GM12878 (cell line): ENCODE measurements around the gene HOGA1. TPM values are rescaled to one million over a fixed set of nuclear protein-coding genes. Genes with fewer than 3 reads are reported as not detected.

ENCODE experiments used
- ATAC-seq: fragments of 200-7000 bp; cut with Tn5 transposase; 3 replicates; pipeline ENCODE4 v1.9.1; 2020; ENCODE audit warnings: mild to moderate bottlenecking, moderate library complexity
- BruUV-seq: library from RNA; stranded (reverse); fragments of 400-500 nt; replicated peaks from 2 replicates; lab custom pipeline; 2021; lab: Mats Ljungman, UMichigan
- CTCF ChIA-PET: fragments of 300-600 bp; sonication (Branson Sonifier 250); formaldehyde crosslinking; extraction: SDS; loops from one replicate; lab custom pipeline; 2021; ENCODE audit warnings: inconsistent platforms; lab: Yijun Ruan, JAX
- POLR2A ChIA-PET: fragments of 350-600 bp; formaldehyde crosslinking; extraction: SDS; loops from one replicate; lab custom pipeline; 2021; ENCODE audit warnings: inconsistent platforms; lab: Charles Lee
- RAD21 ChIA-PET: fragments of 300-600 bp; sonication (Branson Sonifier 250); formaldehyde crosslinking; loops from one replicate; lab custom pipeline; 2023; ENCODE audit warnings: antibody characterized with exemption; ENCODE audit not compliant: unreplicated experiment; lab: Charles Lee
- SMC1A ChIA-PET: fragments of 300-600 bp; sonication (Branson Sonifier 250); formaldehyde crosslinking; loops from one replicate; lab custom pipeline; 2023; ENCODE audit not compliant: unreplicated experiment, uncharacterized antibody; lab: Charles Lee
- DNase-seq: peaks from one replicate; pipeline ENCODE4 v3.0.0-alpha.2; 2011; ENCODE audit warnings: low read depth, low spot score
- FAIRE-seq: peaks from 3 replicates; lab custom pipeline; 2011; peaks lifted over from hg19 to GRCh38; lab: Jason Lieb, UNC
- H2AFZ ChIP-seq: 2 replicates; pipeline ENCODE4 v1.6.0; 2011; ENCODE audit warnings: low read depth, low read length, control low read depth; ENCODE audit not compliant: control insufficient read depth
- H3K27ac ChIP-seq: 2 replicates; pipeline ENCODE4 v1.5.1; 2011; ENCODE audit warnings: control low read depth; ENCODE audit not compliant: control insufficient read depth, insufficient read depth
- H3K27me3 ChIP-seq, 2 experiments: replicated peaks in 1 of 2; 2 replicates each; pipeline versions ENCODE4 v1.6.0 to v1.6.1; 2011; ENCODE audit warnings: low read length in 1 of 2; ENCODE audit not compliant: control insufficient read depth in 2 of 2, insufficient read depth in 2 of 2
- H3K36me3 ChIP-seq, 2 experiments: 2 replicates each; pipeline ENCODE4 v1.5.1; 2011; ENCODE audit warnings: low read length in 1 of 2; ENCODE audit not compliant: control insufficient read depth in 2 of 2, insufficient read depth in 2 of 2
- H3K4me1 ChIP-seq: 2 replicates; pipeline ENCODE4 v1.6.1; 2011; ENCODE audit warnings: mild to moderate bottlenecking, low read length, moderate library complexity, mixed read lengths; ENCODE audit not compliant: control insufficient read depth, insufficient read depth
- H3K4me2 ChIP-seq: 2 replicates; pipeline ENCODE4 v1.6.0; 2011; ENCODE audit warnings: control low read depth; ENCODE audit not compliant: control insufficient read depth, insufficient read depth
- H3K4me3 ChIP-seq: fragments of 200-600 bp; sonication (generic); 2 replicates; pipeline ENCODE4 v1.5.1; 2016
- H3K79me2 ChIP-seq: 2 replicates; pipeline ENCODE4 v1.6.0; 2011; ENCODE audit warnings: low read length; ENCODE audit not compliant: control insufficient read depth, insufficient read depth
- H3K9ac ChIP-seq: 2 replicates; pipeline ENCODE4 v1.8.0; 2011; ENCODE audit warnings: low read length, control low read depth, mixed read lengths; ENCODE audit not compliant: control insufficient read depth, insufficient read depth
- H3K9me3 ChIP-seq: replicated peaks from 3 replicates; pipeline ENCODE4 v1.5.1; 2011; ENCODE audit warnings: mild to moderate bottlenecking, low read length; ENCODE audit not compliant: control insufficient read depth, insufficient read depth
- H4K20me1 ChIP-seq: 2 replicates; pipeline ENCODE4 v1.6.0; 2011; ENCODE audit not compliant: control insufficient read depth, insufficient read depth
- DPF2 ChIP-seq: fragments of 450-650 bp; IDR thresholded peaks from 2 replicates; pipeline ENCODE4 v1.6.1; 2017; ENCODE audit warnings: mild to moderate bottlenecking
- KDM1A ChIP-seq: fragments of 200-600 bp; sonication (generic); IDR thresholded peaks from 2 replicates; pipeline ENCODE4 v1.6.1; 2016; ENCODE audit warnings: borderline replicate concordance
- LARP7 ChIP-seq: fragments of 450-650 bp; IDR thresholded peaks from 2 replicates; pipeline ENCODE4 v1.6.1; 2017; ENCODE audit warnings: mild to moderate bottlenecking
- POLR2AphosphoS5 ChIP-seq: IDR thresholded peaks from 2 replicates; pipeline ENCODE4 v1.6.1; 2011; ENCODE audit warnings: mild to moderate bottlenecking, low read length, inconsistent platforms
- SPI1 ChIP-seq: IDR thresholded peaks from 2 replicates; pipeline ENCODE4 v1.6.1; 2011; ENCODE audit warnings: low read depth, mild to moderate bottlenecking, low read length, moderate library complexity, borderline replicate concordance; ENCODE audit not compliant: insufficient read depth
- WGBS: methylation state at CpG from one replicate; pipeline ENCODE4 v1.1.6; 2016; ENCODE audit warnings: low lambda C conversion rate; ENCODE audit not compliant: insufficient replicate concordance, insufficient coverage; ENCODE audit errors: missing lambda C conversion rate; 5-methylcytosine and 5-hydroxymethylcytosine counted together
- in situ Hi-C: fragments of 300-500 bp; cut with MboI; formaldehyde crosslinking; loops from 9 replicates; pipeline ENCODE4 v1.14.3; 2018; ENCODE audit warnings: mixed read lengths
- intact Hi-C: fragments of 100-400 bp; cut with micrococcal nuclease; formaldehyde crosslinking; loops from one replicate; pipeline ENCODE4 v1.14.2; 2022; ENCODE audit not compliant: unreplicated experiment
- polyA plus RNA-seq, 11 experiments: library from polyadenylated mRNA; depleted of rRNA in 4 of 11; unstranded in 6 of 11; stranded (reverse) in 5 of 11; fragments of >200 nt; fragmentation: Nextera tagmentation in 4 of 11; fragmentation: Illumina TruSeq in 1 of 11; extraction: Ambion mirVana in 4 of 11; extraction: Trizol in 1 of 11; gene quantifications; 1 replicate in 1 of 11; 2 replicates in 10 of 11; pipeline versions ENCODE4 v1.2.1 to v1.2.3, GENCODE V29; 2011 to 2016; ENCODE audit warnings: inconsistent platforms in 2 of 11, missing spikeins in 2 of 11, low read depth in 1 of 11
- total RNA-seq, 4 experiments: library from RNA; depleted of rRNA in 3 of 4; stranded (reverse); fragments of >200 nt in 3 of 4; fragmentation: Illumina TruSeq in 1 of 4; extraction: Trizol in 1 of 4; gene quantifications; 2 replicates each; pipeline versions ENCODE4 v1.2.1 to v1.2.3, GENCODE V29; 2013 to 2021
- TF ChIP-seq, protein P1 (sequence below): fragments of 450-650 bp; formaldehyde crosslinking; IDR thresholded peaks from 2 replicates; pipeline ENCODE4 v1.4.0; 2022; ENCODE audit warnings: mild to moderate bottlenecking, moderate library complexity
- TF ChIP-seq, protein P2 (sequence below): fragments of 150-350 bp; IDR thresholded peaks from 2 replicates; pipeline ENCODE4 v1.6.1; 2014; ENCODE audit warnings: mild to moderate bottlenecking, low read depth, low read length

The HOGA1 gene
- total and polyA plus RNA-seq, 10 of the 15 experiments (the other 5 are each of a cell fraction or from before 2014, with no cell fraction given), result 0.01 to 0.19 (median 0.06) TPM; not detected in 6

- in situ Hi-C loops (no loop called here), intact Hi-C loops (no loop called here)
- ChIA-PET RAD21 (no interaction called here), CTCF (interaction anchor here (1.2 kb wide), 1 partner anchor 13 kb away, joined by 3 read pairs; no protein-coding TSS in a partner anchor), POLR2A (no interaction called here), SMC1A (interaction anchor here (0.8 kb wide), 1 partner anchor 44 kb away, joined by 3 read pairs; no protein-coding TSS in a partner anchor)
- no peaks in the 10 kb centered on the region for H3K9me3 ChIP-seq
- DNase-seq (no peak), ATAC-seq (no peak), FAIRE-seq (no peak)
- H3K4me1 ChIP-seq, result peaks cover 6% of the 10 kb centered on the region; the same call in 1 of the 2 replicates
- no TSS peak for BruUV-seq
- H3K27ac ChIP-seq, result no peak overlapping the region
- no peaks in the 10 kb centered on the region for H4K20me1 ChIP-seq
- no peaks in the 10 kb centered on the region for H3K79me2 ChIP-seq
- no peaks in the 10 kb centered on the region for H3K36me3 ChIP-seq
- H3K4me2 ChIP-seq, result no peak overlapping the region
- H3K27me3 ChIP-seq, result no peaks in the 10 kb centered on the region; a peak in 1 of 4 replicates
- no peak overlapping the region for H3K4me3 ChIP-seq
- no peak overlapping the region for H3K9ac ChIP-seq
- no peak overlapping the region for H2AFZ ChIP-seq
- no peak for TF ChIP-seq LARP7
- no peak for TF ChIP-seq DPF2
- TF ChIP-seq POLR2AphosphoS5, result no peak
- TF ChIP-seq, protein P1, sequence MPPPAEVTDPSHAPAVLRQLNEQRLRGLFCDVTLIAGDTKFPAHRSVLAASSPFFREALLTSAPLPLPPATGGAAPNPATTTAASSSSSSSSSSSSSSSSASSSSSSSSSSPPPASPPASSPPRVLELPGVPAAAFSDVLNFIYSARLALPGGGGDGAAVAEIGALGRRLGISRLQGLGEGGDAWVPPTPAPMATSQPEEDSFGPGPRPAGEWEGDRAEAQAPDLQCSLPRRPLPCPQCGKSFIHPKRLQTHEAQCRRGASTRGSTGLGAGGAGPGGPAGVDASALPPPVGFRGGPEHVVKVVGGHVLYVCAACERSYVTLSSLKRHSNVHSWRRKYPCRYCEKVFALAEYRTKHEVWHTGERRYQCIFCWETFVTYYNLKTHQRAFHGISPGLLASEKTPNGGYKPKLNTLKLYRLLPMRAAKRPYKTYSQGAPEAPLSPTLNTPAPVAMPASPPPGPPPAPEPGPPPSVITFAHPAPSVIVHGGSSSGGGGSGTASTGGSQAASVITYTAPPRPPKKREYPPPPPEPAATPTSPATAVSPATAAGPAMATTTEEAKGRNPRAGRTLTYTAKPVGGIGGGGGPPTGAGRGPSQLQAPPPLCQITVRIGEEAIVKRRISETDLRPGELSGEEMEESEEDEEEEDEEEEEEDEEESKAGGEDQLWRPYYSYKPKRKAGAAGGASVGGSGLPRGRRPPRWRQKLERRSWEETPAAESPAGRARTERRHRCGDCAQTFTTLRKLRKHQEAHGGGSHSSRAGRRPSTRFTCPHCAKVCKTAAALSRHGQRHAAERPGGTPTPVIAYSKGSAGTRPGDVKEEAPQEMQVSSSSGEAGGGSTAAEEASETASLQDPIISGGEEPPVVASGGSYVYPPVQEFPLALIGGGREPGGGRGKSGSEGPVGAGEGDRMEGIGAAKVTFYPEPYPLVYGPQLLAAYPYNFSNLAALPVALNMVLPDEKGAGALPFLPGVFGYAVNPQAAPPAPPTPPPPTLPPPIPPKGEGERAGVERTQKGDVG (CRISPR knock-in tag), result no peak
- TF ChIP-seq, protein P2, sequence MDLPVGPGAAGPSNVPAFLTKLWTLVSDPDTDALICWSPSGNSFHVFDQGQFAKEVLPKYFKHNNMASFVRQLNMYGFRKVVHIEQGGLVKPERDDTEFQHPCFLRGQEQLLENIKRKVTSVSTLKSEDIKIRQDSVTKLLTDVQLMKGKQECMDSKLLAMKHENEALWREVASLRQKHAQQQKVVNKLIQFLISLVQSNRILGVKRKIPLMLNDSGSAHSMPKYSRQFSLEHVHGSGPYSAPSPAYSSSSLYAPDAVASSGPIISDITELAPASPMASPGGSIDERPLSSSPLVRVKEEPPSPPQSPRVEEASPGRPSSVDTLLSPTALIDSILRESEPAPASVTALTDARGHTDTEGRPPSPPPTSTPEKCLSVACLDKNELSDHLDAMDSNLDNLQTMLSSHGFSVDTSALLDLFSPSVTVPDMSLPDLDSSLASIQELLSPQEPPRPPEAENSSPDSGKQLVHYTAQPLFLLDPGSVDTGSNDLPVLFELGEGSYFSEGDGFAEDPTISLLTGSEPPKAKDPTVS, result no peak
- TF ChIP-seq KDM1A, result no peak
- no peak for TF ChIP-seq SPI1
- 77% methylated on average over 4 of the region's 4 CpGs for WGBS
Measured at GRCh38 chr10:97547271-97547600, 37.0 kb upstream of the HOGA1 start.
